HCT116 (cell line): Measurements from ENCODE around the gene XPNPEP3. TPM values are rescaled to one million over a fixed set of nuclear protein-coding genes. Genes with fewer than 3 reads are reported as not detected.
"Not testable (repeated sequence)": the region's sequence is repeated elsewhere in the genome, so short reads cannot be mapped to it uniquely, and the experiment has no call there.

ENCODE experiments used
- ATAC-seq: fragments of 200-7000 bp; cut with Tn5 transposase; 2 replicates; pipeline ENCODE4 v1.9.1; 2020; ENCODE audit warnings: mild to moderate bottlenecking, moderate library complexity
- BruUV-seq: library from RNA; stranded (reverse); fragments of 400-500 nt; replicated peaks from 2 replicates; lab custom pipeline; 2021; lab: Mats Ljungman, UMichigan
- CTCF ChIA-PET: fragments of 300-600 bp; sonication (Branson Sonifier 250); formaldehyde crosslinking; loops from one replicate; lab custom pipeline; 2021; ENCODE audit warnings: antibody characterized with exemption; lab: Charles Lee
- POLR2A ChIA-PET: fragments of 300-600, 350-600 bp; sonication (Branson Sonifier 250); formaldehyde crosslinking; loops from one replicate; lab custom pipeline; 2021; ENCODE audit warnings: antibody characterized with exemption; lab: Charles Lee
- RAD21 ChIA-PET, 2 experiments: fragments of 300-600 bp; sonication (Branson Sonifier 250); formaldehyde crosslinking; loops; one replicate each; lab custom pipeline; 2023; ENCODE audit warnings: low total read pairs in 2 of 2; ENCODE audit not compliant: uncharacterized antibody in 2 of 2, unreplicated experiment in 2 of 2, low non-redundant PET in 1 of 2; lab: Charles Lee
- DNase-seq: peaks from one replicate; pipeline ENCODE4 v3.0.0-alpha.2; 2010; ENCODE audit warnings: low read depth, low spot score
- H2AFZ ChIP-seq: fragments of 200-600 bp; shearing (Covaris generic), sonication (generic); 2 replicates; pipeline ENCODE4 v1.6.1; 2017; ENCODE audit warnings: low read depth, mixed run types, mixed read lengths, antibody characterized with exemption, low read length; ENCODE audit not compliant: poor library complexity, severe bottlenecking
- H3K27ac ChIP-seq: 2 replicates; pipeline ENCODE4 v1.5.1; 2012; ENCODE audit warnings: low read depth, low read length
- H3K27me3 ChIP-seq: fragments of 200-600 bp; sonication (generic); 2 replicates; pipeline ENCODE4 v1.6.1; 2016; ENCODE audit warnings: mixed run types, low read length, mixed read lengths; ENCODE audit not compliant: insufficient read depth
- H3K36me3 ChIP-seq, 2 experiments: fragments of 200-500 bp in 1 of 2; fragments of 200-600 bp in 1 of 2; sonication (Bioruptor generic) in 1 of 2; sonication (generic) in 1 of 2; 2 replicates each; pipeline versions ENCODE4 v1.5.1 to v1.6.1; 2014 to 2016; ENCODE audit warnings: low read length in 2 of 2, inconsistent platforms in 1 of 2, mixed read lengths in 1 of 2, mixed run types in 1 of 2; ENCODE audit not compliant: insufficient read depth in 2 of 2, control insufficient read depth in 1 of 2
- H3K4me1 ChIP-seq, 2 experiments: fragments of 200-600 bp in 1 of 2; sonication (generic) in 1 of 2; 2 replicates each; pipeline versions ENCODE4 v1.5.1 to v1.6.1; 2012 to 2017; ENCODE audit warnings: low read length in 2 of 2, inconsistent platforms in 1 of 2, mild to moderate bottlenecking in 1 of 2, mixed read lengths in 1 of 2, mixed run types in 1 of 2, moderate library complexity in 1 of 2; ENCODE audit not compliant: insufficient read depth in 2 of 2, control insufficient read depth in 1 of 2
- H3K4me2 ChIP-seq: fragments of 200-600 bp; sonication (generic); 2 replicates; pipeline ENCODE4 v1.6.1; 2017; ENCODE audit warnings: mixed run types, low read length, mixed read lengths
- H3K4me3 ChIP-seq, 2 experiments: fragments of 200-600 bp in 1 of 2; sonication (generic) in 1 of 2; replicated peaks in 1 of 2; 2 replicates each; pipeline ENCODE4 v1.5.1; 2011 to 2016; ENCODE audit warnings: low read length in 2 of 2, control low read depth in 1 of 2, low read depth in 1 of 2, mild to moderate bottlenecking in 1 of 2, mixed read lengths in 1 of 2, mixed run types in 1 of 2
- H3K79me2 ChIP-seq: fragments of 200-600 bp; sonication (generic); 2 replicates; pipeline ENCODE4 v1.6.1; 2017; ENCODE audit warnings: mild to moderate bottlenecking, mixed run types, low read length, moderate library complexity, mixed read lengths; ENCODE audit not compliant: insufficient read depth
- H3K9ac ChIP-seq: fragments of 200-600 bp; sonication (generic); 2 replicates; pipeline ENCODE4 v1.6.1; 2016; ENCODE audit warnings: low read length, mixed read lengths
- H3K9me2 ChIP-seq: fragments of 200-600 bp; sonication (generic), shearing (Covaris generic); 2 replicates; pipeline ENCODE4 v1.6.1; 2017; ENCODE audit warnings: mixed run types, mild to moderate bottlenecking, moderate library complexity; ENCODE audit not compliant: insufficient read depth
- H3K9me3 ChIP-seq, 2 experiments: fragments of 200-500 bp in 1 of 2; fragments of 200-600 bp in 1 of 2; sonication (Bioruptor generic) in 1 of 2; sonication (generic) in 1 of 2; 2 replicates each; pipeline ENCODE4 v1.6.1; 2014 to 2017; ENCODE audit warnings: low read length in 2 of 2, mixed read lengths in 2 of 2, inconsistent platforms in 1 of 2, low read depth in 1 of 2, mild to moderate bottlenecking in 1 of 2, mixed run types in 1 of 2, moderate library complexity in 1 of 2; ENCODE audit not compliant: control insufficient read depth in 1 of 2, insufficient read depth in 1 of 2
- H4K20me1 ChIP-seq: fragments of 200-600 bp; sonication (generic), shearing (Covaris generic); 2 replicates; pipeline ENCODE4 v1.6.1; 2017; ENCODE audit warnings: mixed run types, mild to moderate bottlenecking, moderate library complexity; ENCODE audit not compliant: insufficient read depth
- CBX3 ChIP-seq: IDR thresholded peaks from 2 replicates; pipeline ENCODE4 v1.6.1; 2012; ENCODE audit warnings: low read depth
- CTCF ChIP-seq, 3 experiments: fragments of 200-600 bp in 1 of 3; sonication (generic) in 1 of 3; IDR thresholded peaks in 2 of 3; conservative IDR thresholded peaks in 1 of 3; 2 replicates each; pipeline ENCODE4 v1.5.1; 2012 to 2017; ENCODE audit warnings: low read depth in 2 of 3, low read length in 2 of 3, antibody characterized with exemption in 1 of 3, borderline replicate concordance in 1 of 3, control low read depth in 1 of 3, mild to moderate bottlenecking in 1 of 3, mixed read lengths in 1 of 3, mixed run types in 1 of 3, moderate library complexity in 1 of 3; ENCODE audit not compliant: insufficient read depth in 1 of 3
- EGR1 ChIP-seq: IDR thresholded peaks from 2 replicates; pipeline ENCODE4 v1.6.1; 2012; ENCODE audit warnings: low read depth
- ELF1 ChIP-seq: IDR thresholded peaks from 2 replicates; pipeline ENCODE4 v1.6.1; 2012; ENCODE audit warnings: low read depth, borderline replicate concordance
- EZH2 ChIP-seq: fragments of 200-600 bp; sonication (generic); IDR thresholded peaks from 2 replicates; pipeline ENCODE4 v1.6.1; 2017; ENCODE audit warnings: antibody characterized with exemption, mixed run types
- EZH2phosphoT487 ChIP-seq: fragments of 200-600 bp; IDR thresholded peaks from 2 replicates; pipeline ENCODE4 v1.6.1; 2018; ENCODE audit warnings: antibody characterized with exemption, borderline replicate concordance
- FOSL1 ChIP-seq: IDR thresholded peaks from 2 replicates; pipeline ENCODE4 v1.6.1; 2012; ENCODE audit warnings: low read depth
- JUND ChIP-seq: IDR thresholded peaks from 2 replicates; pipeline ENCODE4 v1.6.1; 2012
- POLR2A ChIP-seq: IDR thresholded peaks from 2 replicates; pipeline ENCODE4 v1.7.0; 2011; ENCODE audit warnings: borderline replicate concordance; ENCODE audit not compliant: insufficient read depth, insufficient read length; ENCODE audit errors: extremely low read depth
- POLR2AphosphoS5 ChIP-seq: IDR thresholded peaks from 2 replicates; pipeline ENCODE4 v1.6.1; 2011; ENCODE audit warnings: mild to moderate bottlenecking, low read depth, low read length, moderate library complexity
- RAD21 ChIP-seq: IDR thresholded peaks from 2 replicates; pipeline ENCODE4 v1.6.1; 2012; ENCODE audit warnings: low read depth, mild to moderate bottlenecking
- SIN3A ChIP-seq: IDR thresholded peaks from 2 replicates; pipeline ENCODE4 v1.6.1; 2012; ENCODE audit warnings: low read depth
- SP1 ChIP-seq: IDR thresholded peaks from 2 replicates; pipeline ENCODE4 v1.6.1; 2012; ENCODE audit warnings: low read depth
- YY1 ChIP-seq: IDR thresholded peaks from 2 replicates; pipeline ENCODE4 v1.6.1; 2011; ENCODE audit warnings: low read length, low read depth, moderate library complexity, mild to moderate bottlenecking; ENCODE audit not compliant: insufficient replicate concordance; ENCODE audit errors: extremely low read depth
- ZFX ChIP-seq: fragments of 450-650 bp; IDR thresholded peaks from 2 replicates; pipeline ENCODE4 v1.6.1; 2017
- ZNF274 ChIP-seq: fragments of 200-500 bp; sonication (Bioruptor generic); IDR thresholded peaks from 2 replicates; pipeline ENCODE4 v1.6.1; 2014; ENCODE audit warnings: mild to moderate bottlenecking, low read depth, low read length, inconsistent platforms
- intact Hi-C: fragments of 100-400 bp; cut with micrococcal nuclease; formaldehyde crosslinking; loops from 2 replicates; pipeline ENCODE4 v1.10.0; 2022
- total RNA-seq: library from RNA; stranded (reverse); gene quantifications from one replicate; pipeline ENCODE4 v1.2.1, GENCODE V29; 2021; ENCODE audit not compliant: unreplicated experiment
- TF ChIP-seq, protein P1 (sequence below): IDR thresholded peaks from 2 replicates; pipeline ENCODE4 v1.6.1; 2012; ENCODE audit warnings: low read depth
- TF ChIP-seq, protein P2 (sequence below): IDR thresholded peaks from 2 replicates; pipeline ENCODE4 v1.6.1; 2012

Gene XPNPEP3
- total RNA-seq, 1 experiment from 2014 or later, result 29.8 TPM

DNA sequence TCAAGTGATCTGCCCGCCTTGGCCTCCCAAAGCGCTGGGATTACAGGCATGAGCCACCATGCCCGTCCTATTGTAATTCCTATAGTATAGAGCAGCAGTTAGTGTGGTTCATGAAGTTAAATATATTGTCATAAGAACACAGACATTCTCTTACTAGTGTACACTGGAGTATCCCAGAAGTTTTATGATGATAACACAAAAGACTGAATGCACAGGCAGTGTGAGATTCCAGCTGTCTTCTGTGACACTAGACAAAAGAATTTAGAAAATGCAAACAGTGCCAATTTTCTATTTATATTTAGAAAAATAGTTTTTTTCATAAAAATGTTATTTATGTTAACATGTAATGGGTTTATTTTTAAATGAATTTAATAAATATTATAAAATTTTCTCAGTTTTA, 54.8 kb downstream of the XPNPEP3 start:
- H2AFZ ChIP-seq, result no peak overlapping the region
- ATAC-seq, result no peak
- H3K27me3 ChIP-seq, result no peaks in the 10 kb centered on the region
- intact Hi-C loops, result no loop called here
- RAD21 ChIA-PET, result no interaction called here
- H3K79me2 ChIP-seq, result no peaks in the 10 kb centered on the region
- no peak overlapping the region for H3K4me3 ChIP-seq
- POLR2A ChIA-PET, result no interaction called here
- no peaks in the 10 kb centered on the region for H3K4me1 ChIP-seq
- no peak overlapping the region for H3K4me2 ChIP-seq
- no peak overlapping the region for H3K27ac ChIP-seq
- DNase-seq, result no peak
- no TSS peak for BruUV-seq
- no peak overlapping the region for H3K9ac ChIP-seq
- H3K36me3 ChIP-seq, result peaks cover 18 to 19% of the 10 kb centered on the region in 2 experiments
- TF ChIP-seq JUND, result no peak
- no peak for TF ChIP-seq CBX3
- TF ChIP-seq, protein P1, sequence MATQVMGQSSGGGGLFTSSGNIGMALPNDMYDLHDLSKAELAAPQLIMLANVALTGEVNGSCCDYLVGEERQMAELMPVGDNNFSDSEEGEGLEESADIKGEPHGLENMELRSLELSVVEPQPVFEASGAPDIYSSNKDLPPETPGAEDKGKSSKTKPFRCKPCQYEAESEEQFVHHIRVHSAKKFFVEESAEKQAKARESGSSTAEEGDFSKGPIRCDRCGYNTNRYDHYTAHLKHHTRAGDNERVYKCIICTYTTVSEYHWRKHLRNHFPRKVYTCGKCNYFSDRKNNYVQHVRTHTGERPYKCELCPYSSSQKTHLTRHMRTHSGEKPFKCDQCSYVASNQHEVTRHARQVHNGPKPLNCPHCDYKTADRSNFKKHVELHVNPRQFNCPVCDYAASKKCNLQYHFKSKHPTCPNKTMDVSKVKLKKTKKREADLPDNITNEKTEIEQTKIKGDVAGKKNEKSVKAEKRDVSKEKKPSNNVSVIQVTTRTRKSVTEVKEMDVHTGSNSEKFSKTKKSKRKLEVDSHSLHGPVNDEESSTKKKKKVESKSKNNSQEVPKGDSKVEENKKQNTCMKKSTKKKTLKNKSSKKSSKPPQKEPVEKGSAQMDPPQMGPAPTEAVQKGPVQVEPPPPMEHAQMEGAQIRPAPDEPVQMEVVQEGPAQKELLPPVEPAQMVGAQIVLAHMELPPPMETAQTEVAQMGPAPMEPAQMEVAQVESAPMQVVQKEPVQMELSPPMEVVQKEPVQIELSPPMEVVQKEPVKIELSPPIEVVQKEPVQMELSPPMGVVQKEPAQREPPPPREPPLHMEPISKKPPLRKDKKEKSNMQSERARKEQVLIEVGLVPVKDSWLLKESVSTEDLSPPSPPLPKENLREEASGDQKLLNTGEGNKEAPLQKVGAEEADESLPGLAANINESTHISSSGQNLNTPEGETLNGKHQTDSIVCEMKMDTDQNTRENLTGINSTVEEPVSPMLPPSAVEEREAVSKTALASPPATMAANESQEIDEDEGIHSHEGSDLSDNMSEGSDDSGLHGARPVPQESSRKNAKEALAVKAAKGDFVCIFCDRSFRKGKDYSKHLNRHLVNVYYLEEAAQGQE, result no peak
- no peak for TF ChIP-seq ZFX
- TF ChIP-seq CTCF (IDR thresholded peaks at IDR 0.05 in 2 of 3, conservative IDR thresholded peaks at IDR 0.05 in 1 of 3; ENCODE audit: borderline replicate concordance in 1 of 3, insufficient read depth in 1 of 3, low read depth in 2 of 3, low read length in 2 of 3), result no peak
- no peak for TF ChIP-seq POLR2AphosphoS5
- TF ChIP-seq RAD21, result no peak
- TF ChIP-seq SIN3A, result no peak
- TF ChIP-seq YY1, result no peak
- TF ChIP-seq, protein P2, sequence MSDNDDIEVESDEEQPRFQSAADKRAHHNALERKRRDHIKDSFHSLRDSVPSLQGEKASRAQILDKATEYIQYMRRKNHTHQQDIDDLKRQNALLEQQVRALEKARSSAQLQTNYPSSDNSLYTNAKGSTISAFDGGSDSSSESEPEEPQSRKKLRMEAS, result no peak
- no peak for TF ChIP-seq POLR2A
- no peak for TF ChIP-seq SP1
- no peak for TF ChIP-seq EZH2
- TF ChIP-seq EZH2phosphoT487, result no peak
- no peak for TF ChIP-seq ZNF274
- no peak for TF ChIP-seq FOSL1
- TF ChIP-seq EGR1, result no peak
- no peak for TF ChIP-seq ELF1
- no peaks in the 10 kb centered on the region for H4K20me1 ChIP-seq
- CTCF ChIA-PET, result interaction anchor here (2.0 kb wide), 1 partner anchor 11 kb away, joined by 8 read pairs; no protein-coding TSS in a partner anchor
- H3K9me3 ChIP-seq, result no peaks in the 10 kb centered on the region
- H3K9me2 ChIP-seq, result no peaks in the 10 kb centered on the region

DNA sequence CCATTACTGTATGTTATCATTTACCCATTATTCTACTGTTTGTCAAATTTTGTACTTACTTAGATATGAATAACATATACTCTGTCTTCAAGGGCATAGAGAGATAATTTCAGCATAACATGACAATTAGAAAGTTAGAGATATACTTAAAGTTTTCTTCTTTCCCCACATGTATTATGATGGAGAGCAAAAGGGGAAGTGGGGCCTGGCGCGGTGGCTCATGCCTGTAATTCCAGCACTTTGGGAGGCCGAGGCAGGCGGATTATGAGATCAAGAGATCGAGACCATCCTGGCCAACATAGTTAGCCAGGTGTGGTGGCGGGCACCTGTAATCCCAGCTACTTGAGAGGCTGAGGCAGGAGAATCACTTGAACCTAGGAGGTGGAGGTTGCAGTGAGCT, 56.0 kb downstream of the XPNPEP3 start:
- H3K27ac ChIP-seq, H3K79me2 ChIP-seq, BruUV-seq, intact Hi-C loops, H3K4me3 ChIP-seq, H3K9me2 ChIP-seq, POLR2A ChIA-PET, H3K4me1 ChIP-seq, H2AFZ ChIP-seq, H4K20me1 ChIP-seq, H3K9me3 ChIP-seq, CTCF ChIA-PET, ATAC-seq, H3K9ac ChIP-seq, RAD21 ChIA-PET, H3K4me2 ChIP-seq, DNase-seq, H3K27me3 ChIP-seq: not testable (repeated sequence)
- H3K36me3 ChIP-seq, result peaks cover 14 to 18% of the 10 kb centered on the region in 2 experiments
